WTC11 (cell line): ENCODE measurements around the gene FLRT1.

Source experiments
- CREM ChIP-seq: sonication (generic); formaldehyde crosslinking; IDR thresholded peaks from 2 replicates; pipeline ENCODE4 v1.8.1; 2022; ENCODE audit warnings: mild to moderate bottlenecking, missing genetic modification reagents, moderate library complexity
- CTCF ChIP-seq: fragments of 200-600 bp; IDR thresholded peaks from 2 replicates; pipeline ENCODE4 v1.8.0; 2022; ENCODE audit warnings: antibody characterized with exemption
- JUN ChIP-seq: sonication (generic); formaldehyde crosslinking; IDR thresholded peaks from 2 replicates; pipeline ENCODE4 v1.8.0; 2023; ENCODE audit warnings: mild to moderate bottlenecking, missing genetic modification reagents
- ZNF396 ChIP-seq: fragments of 250-450 bp; sonication (Bioruptor Pico); IDR thresholded peaks from 2 replicates; pipeline ENCODE4 v1.8.0; 2021; ENCODE audit warnings: mild to moderate bottlenecking, moderate library complexity, borderline replicate concordance

- no peak for TF ChIP-seq ZNF396 (CRISPR knock-in tag)
- TF ChIP-seq CTCF, result no peak
- TF ChIP-seq CREM (CRISPR knock-in tag), result no peak
- no peak for TF ChIP-seq JUN (CRISPR knock-in tag)
Observed at GRCh38 chr11:64032050-64032449, 3.7 kb upstream of the FLRT1 start.
